ENCODE measurements around the gene TYMS.
A peak's percentile ranks its signal among the peaks of the same experiment; 100 is the strongest.
"Not testable (repeated sequence)": the region's sequence is repeated elsewhere in the genome, so short reads cannot be mapped to it uniquely, and the experiment has no call there.

The TYMS gene

DNA sequence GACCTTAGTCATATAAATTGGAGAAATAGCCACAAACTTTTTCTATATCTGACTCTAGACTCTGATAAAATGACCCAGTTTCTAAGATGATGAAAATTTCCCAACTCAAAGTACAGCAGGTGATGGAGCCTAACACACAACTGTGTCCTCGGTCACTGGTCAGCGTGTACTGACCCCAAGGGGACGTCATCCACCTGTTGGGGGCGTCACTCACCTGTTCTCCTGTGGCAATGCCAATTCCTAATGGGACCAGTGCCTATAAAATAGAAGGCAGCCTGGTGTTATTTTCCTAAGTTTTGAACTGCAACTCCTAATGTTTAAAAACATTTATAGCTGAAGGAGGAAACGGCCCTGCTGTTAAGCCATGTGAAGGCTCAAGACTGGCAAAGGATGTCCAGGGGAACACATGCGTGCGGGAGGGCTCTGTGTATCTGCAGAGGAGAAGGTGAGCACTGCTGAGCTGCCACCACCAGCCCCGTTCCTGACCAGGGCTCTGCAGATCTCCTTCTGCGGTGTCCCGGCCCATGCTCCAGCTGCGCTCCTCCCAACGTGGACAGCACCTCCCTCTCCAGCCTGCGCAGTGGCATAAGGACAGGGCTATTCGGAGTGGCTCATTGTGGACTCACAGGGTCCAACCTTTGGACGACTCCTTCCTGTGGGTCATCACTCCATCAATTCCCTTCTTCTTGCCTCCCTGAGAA, 21.2 kb downstream of the TYMS start:
- DNase-seq (ENCODE audit: low spot score), result no peak

DNA sequence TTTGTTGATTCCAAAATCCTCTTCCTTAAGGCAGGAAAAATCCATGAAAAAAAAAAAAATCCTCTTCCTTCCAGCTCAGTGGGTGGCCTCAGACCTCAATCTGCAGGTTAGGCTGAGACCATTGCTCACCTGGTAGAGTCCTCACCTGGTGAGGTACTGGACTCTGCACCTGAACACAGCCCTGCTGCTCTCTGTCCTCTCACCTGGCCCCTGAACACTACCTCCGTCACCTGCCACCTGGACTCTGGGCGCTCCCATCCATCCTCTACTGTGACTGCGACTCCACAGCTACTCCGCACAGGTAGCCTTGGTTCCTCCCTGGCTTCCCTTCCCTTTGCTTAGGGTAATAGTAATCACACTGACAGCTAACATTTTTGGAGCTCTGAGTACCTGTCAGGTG, 22.1 kb downstream of the TYMS start:
- no peak for DNase-seq (ENCODE audit: low spot score)

DNA sequence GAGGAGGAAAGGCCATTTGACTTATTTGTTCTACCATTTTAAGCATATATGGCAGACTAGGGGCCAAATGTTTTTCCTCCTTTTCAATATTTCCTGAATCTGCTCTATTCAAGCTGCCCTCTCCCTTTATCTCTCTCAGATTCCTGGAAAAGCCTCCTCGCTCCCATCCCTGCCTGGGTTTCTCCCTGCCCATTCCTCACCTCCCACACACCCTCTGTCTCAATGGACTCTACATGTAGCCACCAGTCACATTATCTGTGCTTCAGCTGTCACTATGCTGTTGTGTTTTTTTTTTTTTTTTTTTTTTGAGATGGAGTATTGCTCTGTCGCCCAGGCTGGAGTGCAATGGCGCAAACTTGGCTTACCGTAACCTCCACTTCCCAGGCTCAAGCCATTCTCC, 22.9 kb downstream of the TYMS start:
- DNase-seq (ENCODE audit: low spot score), result no peak

DNA sequence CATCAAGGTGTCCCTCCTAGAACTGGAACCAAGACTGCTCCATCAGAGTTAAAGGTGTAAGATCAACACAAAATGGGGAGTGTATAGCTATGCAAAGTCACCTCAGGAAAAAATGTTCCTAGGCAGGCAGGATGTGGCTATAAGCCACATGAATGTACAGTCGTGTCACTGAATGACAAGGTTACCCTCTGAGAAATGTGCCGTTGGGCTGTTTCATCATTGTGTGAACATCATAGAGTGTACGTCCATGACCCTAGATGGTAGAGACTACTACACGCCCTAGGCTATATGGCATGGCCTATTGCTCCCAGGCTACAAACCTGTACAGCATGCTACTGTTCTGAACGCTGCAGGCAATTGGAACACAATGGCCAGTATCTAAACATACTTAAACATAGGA, 24.5 kb downstream of the TYMS start:
- DNase-seq (ENCODE audit: low spot score), result no peak

DNA sequence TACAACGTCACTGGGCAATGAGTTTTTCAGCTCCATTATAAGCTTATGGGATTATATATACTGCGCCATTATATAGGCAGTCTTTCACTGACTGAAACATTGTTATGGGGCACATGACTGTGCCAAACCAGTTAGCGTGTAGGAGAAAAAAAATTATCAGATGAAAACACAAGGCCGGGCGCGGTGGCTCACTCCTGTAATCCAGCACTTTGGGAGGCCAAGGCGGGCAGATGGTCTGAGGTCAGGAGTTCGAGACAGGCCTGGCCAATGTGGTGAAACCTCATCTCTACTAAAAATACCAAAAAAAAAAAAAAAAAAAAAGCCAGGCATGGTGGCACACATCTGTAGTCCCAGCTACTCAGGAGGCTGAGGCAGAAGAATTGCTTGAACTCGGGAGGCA, 25.0 kb downstream of the TYMS start:
- DNase-seq (ENCODE audit: low spot score), result not testable (repeated sequence)

DNA sequence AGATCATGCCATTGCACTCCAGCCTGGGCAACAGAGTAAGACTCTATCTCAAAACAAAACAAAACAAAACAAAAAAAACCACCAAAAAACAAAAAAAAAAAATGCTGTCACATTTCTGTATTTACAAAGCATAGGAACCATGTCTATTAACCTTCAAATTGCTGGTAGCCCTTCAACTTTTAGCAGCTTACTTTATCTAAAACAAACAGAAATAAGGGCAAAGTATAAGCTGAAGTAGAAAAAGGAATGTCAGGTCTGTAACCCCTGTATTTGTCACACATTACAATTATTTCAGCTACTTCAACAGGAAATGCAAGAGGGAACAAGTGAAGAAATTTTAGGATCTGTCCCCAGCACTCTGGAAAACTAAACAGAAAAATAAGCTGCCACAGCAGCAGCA, 25.4 kb downstream of the TYMS start:
- DNase-seq (ENCODE audit: low spot score), result no peak

DNA sequence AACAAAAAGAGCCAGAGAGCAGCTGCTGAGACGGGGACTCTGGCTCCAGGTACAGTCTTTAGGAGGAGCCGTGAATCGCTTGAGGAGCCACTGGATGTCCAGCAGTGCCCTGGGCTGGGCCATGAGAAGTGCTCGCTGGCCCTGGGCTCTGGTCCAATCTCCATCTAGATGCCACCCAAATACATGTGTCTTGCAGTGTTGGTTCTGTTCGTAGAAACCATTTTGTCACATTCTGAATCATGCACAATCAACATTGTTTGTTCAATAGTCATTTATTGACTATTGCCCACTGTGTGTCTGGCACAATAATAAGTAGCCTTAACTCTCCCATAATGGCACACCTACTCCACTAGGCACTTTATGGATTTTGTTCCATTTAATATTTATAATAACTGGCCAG, 26.1 kb downstream of the TYMS start:
- DNase-seq (ENCODE audit: low spot score), result no peak

DNA sequence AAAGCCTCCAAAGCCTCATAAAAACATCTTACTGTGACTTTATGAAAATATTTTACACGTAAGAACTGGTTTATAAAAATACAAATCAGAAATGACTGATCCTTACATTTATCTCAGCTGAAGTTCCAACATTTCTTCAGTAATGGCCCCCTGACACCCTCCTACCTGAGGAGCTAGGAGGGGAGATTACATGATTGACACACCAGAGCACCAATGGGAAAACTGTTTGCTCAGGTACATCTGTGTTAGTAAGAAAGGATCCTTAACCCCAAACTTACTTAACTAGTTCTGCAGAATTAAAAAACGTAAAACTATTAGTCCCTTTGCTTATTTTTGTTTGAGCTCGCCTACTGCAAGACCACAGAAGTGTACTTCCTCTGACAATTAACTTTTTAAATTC, 28.0 kb downstream of the TYMS start:
- DNase-seq (ENCODE audit: low spot score), result no peak

DNA sequence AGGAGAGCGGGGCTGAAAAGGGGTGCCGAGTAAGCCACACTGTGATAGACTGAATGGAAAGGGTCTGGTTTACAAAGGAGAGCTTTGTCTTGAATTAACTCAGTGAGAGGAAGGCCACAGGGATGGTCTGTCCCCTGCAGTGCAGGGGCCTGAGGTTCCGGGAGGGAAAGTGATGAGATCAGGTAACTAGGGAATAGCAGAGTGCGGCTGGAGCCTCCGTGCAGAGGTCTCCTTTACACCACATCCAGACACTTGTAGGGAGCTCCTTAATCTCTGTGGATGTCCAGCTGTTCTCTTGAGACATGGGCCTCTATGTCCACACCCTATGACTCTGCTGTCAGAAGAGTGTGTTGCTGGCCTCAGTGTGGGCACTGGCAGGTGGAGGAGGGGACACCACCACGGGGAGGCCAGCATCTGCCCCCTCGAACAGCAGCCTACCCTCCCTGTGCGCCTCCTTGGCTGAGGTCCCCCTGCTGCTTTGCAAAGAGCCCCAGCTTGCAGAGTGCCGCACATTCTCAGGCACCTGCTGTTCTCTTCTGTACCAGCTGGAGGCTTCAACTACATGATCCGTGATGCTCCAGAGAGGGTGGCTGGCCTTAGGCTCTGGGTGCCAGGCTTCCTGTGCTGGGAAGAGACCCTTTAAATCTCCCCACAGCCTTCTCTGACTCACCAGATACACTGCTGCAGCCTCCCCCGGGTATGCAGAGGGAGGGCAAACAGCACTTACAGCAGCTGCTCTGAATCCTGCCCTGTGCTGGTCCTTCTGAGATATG, 29.1 kb downstream of the TYMS start:
- no peak for DNase-seq (ENCODE audit: low spot score)

DNA sequence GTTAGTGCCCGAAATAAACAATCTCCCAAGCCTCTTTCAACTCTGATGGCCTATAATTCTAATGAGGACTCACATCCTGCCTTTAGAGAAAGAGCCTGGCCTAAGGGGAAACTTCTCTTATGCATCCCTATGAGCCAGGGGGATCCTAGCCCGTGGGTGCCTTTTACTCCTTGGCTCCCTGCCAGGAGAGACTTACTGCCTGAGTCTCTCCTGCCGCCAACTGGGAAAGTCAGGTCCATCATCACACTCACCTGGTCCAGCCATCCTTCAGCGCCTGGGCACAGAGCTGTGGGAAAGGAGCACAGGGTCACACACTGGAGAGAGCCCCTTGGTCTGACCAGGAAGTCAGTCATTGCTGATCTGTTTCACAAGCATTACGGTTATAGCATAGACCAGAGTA, 30.9 kb downstream of the TYMS start:
- no peak for DNase-seq (ENCODE audit: low spot score)

DNA sequence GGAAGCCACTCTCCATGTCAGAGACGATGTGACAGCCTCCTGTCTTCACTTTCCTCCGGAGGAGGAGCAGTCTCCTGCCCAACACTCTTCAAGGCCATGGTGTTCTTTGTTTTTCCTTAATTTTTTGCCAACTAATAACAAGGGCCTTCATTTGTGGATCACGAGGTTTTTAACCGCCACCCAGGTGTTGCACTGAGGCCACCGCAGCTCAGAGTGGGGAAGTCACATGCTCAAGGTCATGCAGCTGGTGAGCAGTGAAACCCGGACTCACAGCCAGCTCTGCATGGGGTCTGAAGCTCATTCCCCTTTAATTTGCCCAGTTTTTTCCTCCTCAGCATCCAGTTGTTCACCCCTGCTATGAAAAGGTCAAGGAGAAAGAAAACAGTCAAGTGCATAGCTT, 35.4 kb downstream of the TYMS start:
- no peak for DNase-seq (ENCODE audit: low spot score)

DNA sequence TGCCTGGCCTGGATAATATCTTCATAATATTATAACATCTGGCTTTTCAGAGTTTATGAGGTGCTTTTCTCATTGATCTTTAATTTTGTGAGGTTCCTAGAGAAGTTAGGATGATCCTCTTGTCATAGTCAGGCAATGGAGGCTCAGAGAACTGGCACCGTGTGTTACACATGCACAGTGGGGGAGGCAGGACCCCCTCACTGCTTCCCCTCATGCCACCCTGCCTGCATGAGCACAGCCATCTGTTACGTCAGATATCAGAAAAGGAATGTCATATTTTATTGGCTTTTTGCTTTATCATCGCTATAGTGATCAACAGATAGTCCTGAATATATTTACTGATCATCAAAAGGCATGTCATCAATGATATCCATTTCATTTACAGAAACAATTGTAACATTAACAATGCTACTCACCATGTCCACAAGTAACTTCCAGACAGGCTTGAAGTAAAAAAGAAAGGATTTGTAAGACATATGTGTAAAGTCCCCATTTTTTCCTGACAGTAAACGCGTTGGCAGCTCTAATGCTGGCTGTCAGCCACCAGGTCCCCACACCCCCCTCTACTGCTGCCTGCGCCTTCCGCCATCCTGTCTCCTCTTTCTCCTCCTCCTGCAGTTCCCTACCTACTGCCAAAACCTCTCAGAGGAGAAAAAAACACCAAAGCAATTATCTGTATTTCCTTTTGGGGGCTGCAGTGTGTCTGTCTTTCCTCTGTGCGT, 36.2 kb downstream of the TYMS start:
- no peak for DNase-seq (ENCODE audit: low spot score)

DNA sequence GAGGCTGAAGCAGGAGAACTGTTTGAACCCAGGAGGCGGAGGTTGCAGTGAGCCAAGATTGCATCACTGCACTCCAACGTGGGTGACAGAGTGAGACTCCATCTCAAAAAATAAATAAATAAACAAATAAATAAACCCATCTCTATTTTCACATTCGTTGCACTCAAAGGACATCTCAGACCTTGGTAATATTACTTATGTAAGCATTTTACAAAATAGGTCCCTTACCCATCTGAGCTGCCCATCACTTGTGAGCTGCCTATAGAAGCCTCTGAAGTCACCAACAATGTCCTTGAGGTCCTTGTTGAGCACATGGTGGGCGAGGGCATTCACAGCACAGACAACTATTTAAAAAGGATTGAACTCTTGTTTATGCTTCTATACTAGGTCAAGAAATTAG, 39.6 kb downstream of the TYMS start:
- DNase-seq (ENCODE audit: low spot score), result no peak

DNA sequence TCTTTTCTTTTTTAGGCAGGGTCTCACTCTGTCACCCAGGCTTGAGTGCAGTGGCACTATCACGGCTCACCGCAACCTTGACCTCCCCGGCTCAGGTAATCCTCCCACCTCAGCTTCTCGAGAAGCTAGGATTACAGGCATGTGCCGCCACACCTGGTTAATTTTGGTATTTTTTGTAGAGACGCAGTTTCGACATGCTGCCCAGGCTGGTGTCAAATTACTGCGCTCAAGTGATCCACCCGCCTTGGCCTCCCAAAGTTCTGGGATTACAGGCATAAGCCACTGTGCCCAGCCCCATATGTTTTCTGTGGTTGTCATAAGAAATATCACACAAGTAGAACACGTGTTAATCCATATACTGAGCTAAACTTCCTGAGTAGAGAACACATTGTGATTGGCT, 40.3 kb downstream of the TYMS start:
- no peak for DNase-seq (ENCODE audit: low spot score)

DNA sequence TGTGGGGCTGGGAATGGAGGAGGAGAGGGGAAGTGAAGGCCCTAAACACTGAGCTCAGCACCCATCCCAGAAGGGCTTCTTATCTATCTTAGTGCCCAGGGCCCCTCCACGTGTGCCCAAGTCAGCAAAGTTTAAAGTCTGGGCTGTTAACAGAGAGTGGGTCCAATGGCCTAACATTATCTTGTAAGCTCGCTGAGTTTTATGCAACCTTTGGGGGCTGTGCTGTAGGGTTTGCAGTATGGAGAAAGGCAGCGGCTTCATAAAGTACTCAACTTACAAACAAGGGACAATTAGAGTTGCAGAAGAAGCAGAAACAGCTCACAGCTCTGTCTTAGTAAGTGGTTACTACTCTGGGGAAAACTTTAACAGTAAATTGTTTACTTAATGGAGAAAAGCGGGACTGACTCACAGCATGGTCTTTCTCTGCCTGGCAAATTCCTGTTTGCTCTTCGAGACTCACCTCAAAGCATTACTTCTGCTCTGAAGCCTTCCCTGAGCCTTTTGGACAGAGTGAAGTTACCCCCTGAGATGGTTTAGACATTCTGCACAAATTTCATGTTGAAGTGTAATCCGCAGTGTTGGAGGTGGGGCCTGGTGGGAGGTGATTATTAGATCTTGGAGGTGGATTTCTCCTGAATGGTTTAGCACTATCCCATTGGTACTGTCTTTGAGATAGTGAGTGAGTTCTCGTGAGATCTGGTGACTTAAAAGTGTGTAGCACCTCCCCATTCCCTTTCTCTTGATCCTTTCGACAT, 45.9 kb downstream of the TYMS start:
- DNase-seq (ENCODE audit: low spot score), result no peak

DNA sequence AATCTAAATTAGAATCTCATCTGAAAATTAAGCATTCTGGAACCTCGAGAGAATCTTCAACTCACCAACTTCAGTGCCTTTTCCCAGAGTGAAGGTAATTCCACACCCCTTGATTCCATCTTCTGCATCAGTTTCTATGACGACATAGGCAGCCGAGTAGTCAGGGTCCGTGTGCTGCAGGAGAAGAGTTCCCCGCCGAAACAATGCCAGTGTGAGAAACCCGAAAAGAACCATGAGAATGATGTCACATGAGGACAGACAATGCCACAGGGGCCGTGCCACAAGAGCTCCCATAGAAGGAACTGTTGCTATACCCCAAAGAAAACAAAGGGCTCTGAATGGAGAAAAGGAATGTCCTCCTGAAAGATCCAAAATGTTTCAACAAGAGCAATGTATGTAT, 49.0 kb downstream of the TYMS start:
- DNase-seq (ENCODE audit: low spot score), result no peak

DNA sequence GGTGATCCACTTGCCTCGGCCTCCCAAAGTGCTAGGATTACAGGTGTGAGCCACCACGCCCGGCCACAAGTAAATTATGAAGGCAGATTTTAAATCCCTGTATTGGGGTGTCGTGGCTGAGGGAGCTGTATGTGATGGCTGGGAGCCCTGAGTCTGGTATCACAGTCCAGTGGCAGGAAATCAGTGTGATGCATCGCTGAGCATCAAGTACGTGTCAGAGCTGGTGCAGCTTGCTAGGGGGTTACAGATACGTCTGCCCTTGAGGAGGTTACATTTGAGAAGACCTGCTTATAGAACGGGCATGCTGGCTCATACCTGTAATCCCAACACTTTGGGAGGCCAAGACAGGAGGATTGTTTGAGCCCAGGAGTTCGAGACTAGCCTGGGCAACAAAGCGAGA, 50.6 kb downstream of the TYMS start:
- no peak for DNase-seq (ENCODE audit: low spot score)

DNA sequence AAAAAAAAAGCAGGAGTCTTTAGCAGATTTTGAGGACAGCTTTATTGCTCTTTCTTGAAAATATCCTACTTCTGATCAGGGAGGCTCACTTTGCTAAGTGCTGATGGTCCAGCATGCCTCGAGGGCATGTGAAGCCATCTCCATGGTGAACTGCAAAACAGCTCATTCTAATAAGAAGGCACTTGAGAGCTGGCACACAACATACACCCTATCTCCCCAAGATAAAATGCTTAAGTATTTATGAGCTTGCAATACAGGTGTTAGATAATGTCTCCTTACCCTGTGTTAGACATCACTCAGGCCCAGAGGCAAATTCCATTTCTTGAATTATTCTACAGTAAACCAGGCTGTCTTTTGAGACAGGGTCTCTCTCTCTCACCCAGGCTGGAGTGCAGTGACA, 52.3 kb downstream of the TYMS start:
- DNase-seq (ENCODE audit: low spot score), result no peak

DNA sequence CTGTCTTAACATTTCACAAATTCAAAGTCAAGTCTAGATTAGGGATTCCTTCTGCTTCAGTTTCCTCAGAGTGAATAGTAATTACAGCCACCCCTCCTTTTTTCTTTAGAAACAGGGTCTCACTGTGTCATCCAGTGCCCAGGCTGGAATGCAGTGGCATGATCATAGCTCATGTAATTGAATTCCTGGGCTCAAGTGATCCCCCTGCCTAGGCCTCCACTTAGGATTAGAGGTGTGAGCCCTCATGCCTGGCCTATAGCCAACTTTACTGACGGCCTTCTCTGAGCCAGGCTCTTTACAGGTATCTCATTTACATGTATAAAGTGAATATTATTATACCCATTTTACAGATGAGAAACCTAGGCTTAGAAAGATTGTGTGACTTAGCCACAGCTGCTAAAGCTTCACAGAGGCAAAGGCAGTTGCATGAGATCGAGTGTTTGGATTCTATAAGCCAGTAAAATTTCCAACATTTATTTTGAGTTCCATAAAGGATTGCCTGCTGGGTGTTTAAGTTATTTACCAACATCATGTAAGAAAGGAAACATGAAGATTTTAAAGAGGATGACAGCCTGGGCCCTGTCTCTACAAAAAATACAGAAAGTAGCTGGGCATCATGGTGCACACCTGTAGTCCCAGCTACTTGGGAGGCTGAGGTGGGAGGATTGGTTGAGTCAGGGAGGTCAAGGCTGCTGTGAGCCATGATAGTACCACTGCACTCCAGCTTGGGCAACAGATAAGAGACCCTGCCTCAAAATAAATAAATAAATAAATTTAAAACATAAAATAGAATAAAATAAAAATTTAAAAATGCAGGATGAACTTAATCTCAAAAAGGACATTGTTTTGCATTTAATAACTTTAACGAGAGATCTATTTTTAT, 53.2 kb downstream of the TYMS start:
- no peak for DNase-seq (ENCODE audit: low spot score)

DNA sequence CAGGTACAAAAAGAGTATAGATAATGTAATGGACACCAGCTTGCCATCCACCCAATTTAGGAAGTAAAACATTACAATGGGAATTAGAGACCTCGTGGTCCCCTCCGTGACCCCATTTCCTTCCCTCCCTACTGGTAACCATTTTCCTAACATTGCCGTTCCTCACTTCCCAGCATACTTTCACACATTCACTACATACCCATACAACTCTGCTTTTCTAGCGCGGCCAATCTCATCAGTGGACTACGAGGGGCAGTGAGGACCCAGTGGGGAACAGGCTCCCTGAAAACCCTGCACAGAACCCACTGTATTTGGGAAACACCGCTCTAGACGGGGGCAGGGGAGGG, 53.8 kb downstream of the TYMS start:
- DNase-seq (ENCODE audit: low spot score), result no peak

DNA sequence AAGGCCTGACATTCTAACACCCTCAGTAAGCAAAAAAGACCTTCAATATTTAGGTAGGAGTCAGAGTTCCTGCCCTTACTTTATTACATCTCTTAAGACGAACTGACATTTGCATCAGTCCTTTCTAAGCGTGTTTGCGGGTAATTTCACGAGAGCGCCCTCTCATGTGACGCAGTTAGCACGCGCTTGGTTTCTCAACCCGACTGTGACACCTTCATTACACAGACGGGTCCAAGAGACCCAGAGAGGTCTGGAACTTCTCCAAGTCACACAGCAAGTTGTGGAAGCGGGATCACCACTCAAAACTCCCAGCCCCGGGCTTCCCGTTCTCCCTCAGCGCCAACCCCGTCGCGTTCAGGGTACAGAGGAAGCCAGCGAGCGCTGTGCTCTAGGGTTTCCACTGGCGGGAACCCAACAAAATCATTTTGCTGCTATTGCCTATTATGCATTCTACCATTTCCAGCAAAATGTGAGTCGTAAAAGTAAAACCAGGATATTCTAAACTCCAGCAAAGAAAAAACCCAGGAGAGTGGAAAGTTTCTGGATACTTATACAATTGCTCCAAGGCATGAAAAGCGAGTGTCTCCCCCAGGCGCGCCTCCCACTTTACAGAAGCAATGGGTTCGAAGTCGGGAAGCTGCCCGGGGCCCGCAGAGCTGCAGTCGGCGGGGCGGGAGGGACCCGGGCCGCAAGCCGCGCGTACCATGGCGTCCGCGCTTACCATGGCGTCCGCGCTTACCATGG, 54.4 kb downstream of the TYMS start:
- peak; percentile 53 for DNase-seq (ENCODE audit: low spot score)
